SK-N-SH (cell line): Measurements from ENCODE around the gene PSD. TPM values are rescaled to one million over a fixed set of nuclear protein-coding genes. Genes with fewer than 3 reads are reported as not detected.

Experiments used
- CHD2 ChIP-seq: fragments of 150-350 bp; IDR thresholded peaks from 2 replicates; pipeline ENCODE4 v1.6.1; 2018; ENCODE audit warnings: low read length; ENCODE audit not compliant: partially characterized antibody
- CTCF ChIP-seq: fragments of 200-600 bp; sonication (generic); IDR thresholded peaks from 2 replicates; pipeline ENCODE4 v1.6.1; 2017; ENCODE audit warnings: antibody characterized with exemption, mild to moderate bottlenecking, moderate library complexity
- ELF1 ChIP-seq: IDR thresholded peaks from 2 replicates; pipeline ENCODE4 v1.4.0; 2012
- EP300 ChIP-seq, 2 experiments: IDR thresholded peaks; 2 replicates each; pipeline versions ENCODE4 v1.4.0 to v1.6.1; 2012; ENCODE audit warnings: borderline replicate concordance in 1 of 2, low read depth in 1 of 2, low read length in 1 of 2
- EZH2phosphoT487 ChIP-seq: fragments of 200-600 bp; sonication (generic); IDR thresholded peaks from 2 replicates; pipeline ENCODE4 v1.6.1; 2017; ENCODE audit warnings: low read depth, mixed run types, mild to moderate bottlenecking, antibody characterized with exemption, moderate library complexity, borderline replicate concordance
- GABPA ChIP-seq: IDR thresholded peaks from 2 replicates; pipeline ENCODE4 v1.4.0; 2012; ENCODE audit warnings: low read depth, mild to moderate bottlenecking
- IRF3 ChIP-seq: fragments of 150-350 bp; IDR thresholded peaks from 2 replicates; pipeline ENCODE4 v1.6.1; 2016; ENCODE audit warnings: mild to moderate bottlenecking, low read depth, low read length
- NFIC ChIP-seq: IDR thresholded peaks from 2 replicates; pipeline ENCODE4 v1.4.0; 2012; ENCODE audit warnings: borderline replicate concordance
- PBX3 ChIP-seq: IDR thresholded peaks from 2 replicates; pipeline ENCODE4; 2012
- RAD21 ChIP-seq: IDR thresholded peaks from 2 replicates; pipeline ENCODE4 v1.6.1; 2012; ENCODE audit warnings: mild to moderate bottlenecking, low read length
- RCOR1 ChIP-seq: fragments of 150-350 bp; IDR thresholded peaks from 2 replicates; pipeline ENCODE4 v1.6.1; 2017; ENCODE audit warnings: antibody characterized with exemption, low read length
- REST ChIP-seq: IDR thresholded peaks from 2 replicates; pipeline ENCODE4 v1.6.1; 2012; ENCODE audit warnings: mild to moderate bottlenecking, low read depth, low read length, moderate library complexity
- RFX5 ChIP-seq: IDR thresholded peaks from 2 replicates; pipeline ENCODE4 v1.6.1; 2012; ENCODE audit warnings: mild to moderate bottlenecking, improper control_type of control experiment, low read length
- SIN3A ChIP-seq: IDR thresholded peaks from 2 replicates; pipeline ENCODE4 v1.6.1; 2012; ENCODE audit warnings: low read depth, mild to moderate bottlenecking, low read length, moderate library complexity, borderline replicate concordance
- SMC3 ChIP-seq: IDR thresholded peaks from 2 replicates; pipeline ENCODE4 v1.6.1; 2012; ENCODE audit warnings: low read depth, low read length, improper control_type of control experiment
- USF1 ChIP-seq: IDR thresholded peaks from 2 replicates; pipeline ENCODE4 v1.4.0; 2012; ENCODE audit warnings: low read depth, borderline replicate concordance
- USF2 ChIP-seq: fragments of 150-350 bp; IDR thresholded peaks from 2 replicates; pipeline ENCODE4 v1.6.1; 2017; ENCODE audit warnings: antibody characterized with exemption, low read length, low read depth, borderline replicate concordance
- YY1 ChIP-seq: IDR thresholded peaks from 2 replicates; pipeline ENCODE4 v1.4.0; 2012; ENCODE audit warnings: low read depth, mild to moderate bottlenecking
- ZBTB33 ChIP-seq: IDR thresholded peaks from 2 replicates; pipeline ENCODE4 v1.4.0; 2012; ENCODE audit warnings: low read depth, borderline replicate concordance
- polyA plus RNA-seq, 3 experiments: library from polyadenylated mRNA; depleted of rRNA; stranded (reverse); fragments of >200 nt; gene quantifications; 2 replicates each; pipeline ENCODE4 v1.2.3, GENCODE V29; 2012

The PSD gene
- polyA plus RNA-seq, 1 of the 3 experiments (the other 2 are of a cell fraction) = 0.97 TPM

GRCh38 chr10:102422545-102423129 lies 4.1 kb upstream of the PSD start (continued):
- TF ChIP-seq ZBTB33 (peak; percentile 83; the same call in 1 of the 2 replicates), RFX5 (no peak; the same call in 1 of the 2 replicates), NFIC (no peak), PBX3 (no peak), EP300 (IDR thresholded peaks at IDR 0.05; ENCODE audit: borderline replicate concordance in 1 of 2, low read depth in 1 of 2, low read length in 1 of 2) (no peak), YY1 (no peak), GABPA (no peak), RCOR1 (0 out of 2 replicates have a peak, but pooled peaks have one; percentile 13), SIN3A (no peak), ELF1 (no peak), USF1 (peak; percentile 34; the same call in 1 of the 2 replicates), EZH2phosphoT487 (no peak), SMC3 (peak; percentile 64), IRF3 (no peak), CTCF (peak; percentile 69), REST (no peak), USF2 (no peak), CHD2 (no peak), RAD21 (peak; percentile 69)
